ENCODE measurements around the gene TCF12.

DNA sequence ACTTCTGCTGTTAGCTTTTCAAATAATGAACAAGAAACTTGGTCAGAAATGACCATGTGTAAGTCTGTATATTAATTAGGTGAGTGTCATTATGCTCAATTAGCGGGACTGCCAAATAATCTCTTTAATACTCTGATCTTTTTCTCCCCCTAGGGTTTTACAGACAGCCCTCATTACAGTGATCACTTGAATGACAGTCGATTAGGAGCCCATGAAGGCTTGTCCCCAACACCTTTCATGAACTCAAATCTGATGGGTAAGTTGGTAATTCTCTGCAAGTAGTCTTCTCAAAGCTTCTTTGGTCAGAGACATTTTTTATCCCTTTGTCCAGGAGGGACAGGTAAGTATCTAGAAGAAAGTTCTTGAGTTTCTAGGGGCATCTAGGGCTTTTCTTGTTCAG is 173.2 kb downstream of the TCF12 start:
- TF ChIP-seq, protein P1, sequence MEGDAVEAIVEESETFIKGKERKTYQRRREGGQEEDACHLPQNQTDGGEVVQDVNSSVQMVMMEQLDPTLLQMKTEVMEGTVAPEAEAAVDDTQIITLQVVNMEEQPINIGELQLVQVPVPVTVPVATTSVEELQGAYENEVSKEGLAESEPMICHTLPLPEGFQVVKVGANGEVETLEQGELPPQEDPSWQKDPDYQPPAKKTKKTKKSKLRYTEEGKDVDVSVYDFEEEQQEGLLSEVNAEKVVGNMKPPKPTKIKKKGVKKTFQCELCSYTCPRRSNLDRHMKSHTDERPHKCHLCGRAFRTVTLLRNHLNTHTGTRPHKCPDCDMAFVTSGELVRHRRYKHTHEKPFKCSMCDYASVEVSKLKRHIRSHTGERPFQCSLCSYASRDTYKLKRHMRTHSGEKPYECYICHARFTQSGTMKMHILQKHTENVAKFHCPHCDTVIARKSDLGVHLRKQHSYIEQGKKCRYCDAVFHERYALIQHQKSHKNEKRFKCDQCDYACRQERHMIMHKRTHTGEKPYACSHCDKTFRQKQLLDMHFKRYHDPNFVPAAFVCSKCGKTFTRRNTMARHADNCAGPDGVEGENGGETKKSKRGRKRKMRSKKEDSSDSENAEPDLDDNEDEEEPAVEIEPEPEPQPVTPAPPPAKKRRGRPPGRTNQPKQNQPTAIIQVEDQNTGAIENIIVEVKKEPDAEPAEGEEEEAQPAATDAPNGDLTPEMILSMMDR (optimal IDR thresholded peaks at IDR 0.05 in 1 of 3, IDR thresholded peaks at IDR 0.05 in 1 of 3, conservative IDR thresholded peaks at IDR 0.05 in 1 of 3; ENCODE audit: extremely low read depth in 1 of 3, insufficient read depth in 2 of 3, low read length in 3 of 3), result no peak
- TF ChIP-seq EZH2 (IDR thresholded peaks at IDR 0.05; ENCODE audit: low read length), result no peak

Data from keratinocyte (primary cell).